DMS 273 (cell line): ENCODE results near the gene YPEL2.

ENCODE experiments used
- DNase-seq: peaks from one replicate; lab custom pipeline; 2025; ENCODE audit not compliant: unreplicated experiment; lab: John Stamatoyannopoulos, UW

Gene YPEL2

GRCh38 chr17:59330053-59330942, 1.2 kb upstream of the YPEL2 start:
- DNase-seq: peak; percentile 67

DNA sequence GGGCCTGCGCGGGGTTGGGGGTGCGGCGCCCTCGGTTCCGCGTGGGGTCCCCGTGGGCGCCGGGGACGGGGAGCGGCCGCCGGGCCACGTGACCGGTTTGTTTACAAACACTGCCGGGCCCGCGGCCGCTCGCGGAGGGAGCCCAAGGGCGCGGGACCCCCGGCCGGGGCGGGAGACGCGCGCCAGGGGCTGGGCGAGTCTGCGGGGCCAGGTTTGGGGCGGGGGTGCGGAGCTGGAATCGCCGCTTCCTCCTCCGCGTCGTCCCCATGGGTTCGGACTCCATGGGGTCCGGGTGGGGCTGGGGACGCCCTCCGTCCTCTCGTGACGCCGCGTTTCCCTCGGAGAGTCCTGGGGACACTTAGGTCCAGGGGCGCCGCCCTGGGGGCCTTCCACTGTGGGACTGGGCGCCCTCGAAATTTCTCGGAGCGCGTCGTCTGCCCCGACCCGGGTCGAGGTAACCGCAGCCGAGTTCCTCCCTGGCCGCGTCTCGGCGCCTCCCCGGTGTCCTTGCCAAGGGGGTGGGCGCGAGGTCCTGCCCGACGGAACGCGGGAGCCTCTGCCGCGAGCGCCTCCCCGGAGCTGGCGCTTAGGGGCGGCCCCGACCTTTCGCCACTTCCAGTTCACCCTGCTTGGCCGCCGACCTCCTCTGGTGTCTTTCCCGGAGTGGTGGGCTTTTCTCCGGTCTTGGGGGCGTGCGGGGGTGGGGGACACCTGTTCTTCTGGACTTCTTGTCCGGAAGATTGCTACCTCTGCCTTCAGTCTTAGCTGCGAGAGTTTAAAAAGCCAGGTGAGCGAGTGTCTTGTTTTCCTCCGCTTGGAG, 684 bp downstream of the YPEL2 start:
- DNase-seq: peak; percentile 62

GRCh38 chr17:59332749-59333377, 1.4 kb downstream of the YPEL2 start:
- peak; percentile 62 for DNase-seq

DNA sequence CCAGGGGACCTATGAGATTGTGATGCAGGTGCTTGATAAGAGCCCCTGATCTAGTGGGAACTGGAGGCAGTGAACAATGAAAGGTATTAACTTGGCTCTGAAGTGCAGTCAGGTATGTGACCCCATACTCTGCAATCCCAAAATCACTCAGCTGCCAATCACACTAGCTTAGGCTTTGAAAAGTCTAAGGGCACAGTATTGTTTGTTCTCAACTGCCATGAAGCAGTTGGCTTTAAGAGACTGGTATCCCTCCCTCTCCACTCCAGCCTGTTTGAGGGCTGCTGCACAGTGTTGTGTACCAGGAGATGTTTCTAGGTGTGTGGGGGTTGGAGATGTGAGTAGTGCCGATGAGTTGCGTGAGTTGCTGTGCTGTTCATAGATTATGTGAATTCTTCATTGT, 2.4 kb downstream of the YPEL2 start:
- no peak for DNase-seq

GRCh38 chr17:59335685-59336084, 4.2 kb downstream of the YPEL2 start:
- DNase-seq: no peak

- DNase-seq: no peak
These were observed 6.4 kb downstream of the YPEL2 start for GRCh38 chr17:59337741-59338299.

DNA sequence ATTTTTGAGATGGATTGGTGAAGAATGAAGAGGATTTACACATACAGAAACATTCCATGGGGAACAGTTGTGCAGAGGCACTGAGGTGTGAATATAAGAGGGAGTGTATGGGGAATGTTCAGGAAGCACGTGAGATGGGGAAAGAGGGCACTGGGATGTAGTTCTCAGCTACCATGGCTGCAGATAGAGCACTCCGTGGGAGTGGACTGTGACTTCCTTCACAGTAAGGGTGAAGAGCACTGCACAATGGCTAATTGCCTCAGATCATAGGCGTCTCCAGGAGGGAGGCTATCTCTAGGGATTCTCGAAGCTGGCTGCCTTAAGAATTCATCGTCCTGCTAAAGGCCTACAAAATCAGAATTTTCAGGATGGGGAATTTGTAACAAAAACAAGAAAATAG, 7.0 kb downstream of the YPEL2 start:
- no peak for DNase-seq

- no peak for DNase-seq
These were observed 10.5 kb downstream of the YPEL2 start for GRCh38 chr17:59341922-59342321.

GRCh38 chr17:59342681-59343131, 11.3 kb downstream of the YPEL2 start:
- DNase-seq: no peak

- DNase-seq: no peak
These were observed 14.0 kb downstream of the YPEL2 start for GRCh38 chr17:59345476-59345875.

DNA sequence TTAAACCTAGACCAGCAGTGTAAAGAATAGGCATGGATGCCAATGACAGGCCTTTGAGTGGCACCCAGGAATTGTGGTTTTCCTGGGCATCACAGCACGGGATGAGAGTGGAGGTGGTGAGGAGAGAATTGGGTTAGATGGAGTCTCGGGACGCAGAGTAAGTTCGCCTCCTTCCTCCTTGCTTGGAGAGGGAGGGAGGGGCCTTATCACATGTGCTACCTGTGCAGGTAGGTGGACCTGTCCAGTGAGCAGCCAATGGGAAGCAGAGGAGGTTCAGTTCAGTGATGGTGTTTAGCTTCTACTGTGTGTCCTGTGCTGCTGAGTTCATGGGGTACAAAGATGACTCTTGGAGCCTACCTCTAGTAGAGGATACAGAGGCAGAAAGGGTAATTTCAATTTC, 14.9 kb downstream of the YPEL2 start:
- DNase-seq: no peak

DNA sequence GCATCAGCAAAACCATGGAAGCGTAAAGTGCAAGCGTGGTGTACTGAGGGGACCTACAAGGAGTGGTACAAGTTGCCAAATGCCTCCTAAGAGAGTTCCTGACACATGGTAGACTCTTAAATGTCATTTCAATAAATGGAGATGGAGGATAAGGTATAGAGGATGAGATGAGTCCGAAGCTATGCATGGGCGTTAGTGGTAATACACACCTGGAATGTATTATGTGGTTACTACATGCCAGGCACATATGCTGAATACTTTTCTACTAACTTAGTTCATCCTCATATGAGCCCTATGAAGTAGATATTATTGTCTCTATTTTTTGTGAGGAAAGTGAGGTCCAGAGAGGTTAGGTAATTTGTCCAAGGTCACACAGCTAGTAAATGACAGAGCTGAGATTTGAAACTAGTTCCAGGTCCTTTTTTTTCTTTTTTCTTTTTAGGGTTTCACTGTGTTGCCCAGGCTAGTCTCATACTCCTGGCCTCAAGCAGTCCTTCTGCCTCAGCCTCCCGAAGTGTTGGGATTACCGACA, 15.5 kb downstream of the YPEL2 start:
- DNase-seq: no peak

DNA sequence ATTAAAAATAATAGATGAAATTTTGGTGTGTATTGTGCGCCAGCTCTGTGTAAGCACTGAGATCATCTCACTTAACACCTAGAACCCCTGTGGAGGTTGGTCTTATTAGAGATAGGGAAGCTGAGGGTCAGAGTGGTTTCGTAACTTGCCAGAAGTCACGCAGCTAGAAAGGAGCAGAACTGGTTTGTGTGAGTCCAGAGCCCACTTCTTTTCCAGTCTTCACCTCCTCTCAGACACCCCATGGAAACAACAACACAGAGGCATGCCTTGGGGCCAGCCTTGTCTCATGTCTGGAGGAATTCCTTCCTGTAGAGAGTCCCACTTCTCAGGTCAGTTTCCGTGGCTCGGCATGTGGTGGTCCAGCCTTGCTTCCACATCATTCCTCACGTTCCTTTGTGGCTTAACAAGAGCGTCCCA, 16.5 kb downstream of the YPEL2 start:
- DNase-seq: no peak

GRCh38 chr17:59349178-59349577, 17.7 kb downstream of the YPEL2 start:
- no peak for DNase-seq

DNA sequence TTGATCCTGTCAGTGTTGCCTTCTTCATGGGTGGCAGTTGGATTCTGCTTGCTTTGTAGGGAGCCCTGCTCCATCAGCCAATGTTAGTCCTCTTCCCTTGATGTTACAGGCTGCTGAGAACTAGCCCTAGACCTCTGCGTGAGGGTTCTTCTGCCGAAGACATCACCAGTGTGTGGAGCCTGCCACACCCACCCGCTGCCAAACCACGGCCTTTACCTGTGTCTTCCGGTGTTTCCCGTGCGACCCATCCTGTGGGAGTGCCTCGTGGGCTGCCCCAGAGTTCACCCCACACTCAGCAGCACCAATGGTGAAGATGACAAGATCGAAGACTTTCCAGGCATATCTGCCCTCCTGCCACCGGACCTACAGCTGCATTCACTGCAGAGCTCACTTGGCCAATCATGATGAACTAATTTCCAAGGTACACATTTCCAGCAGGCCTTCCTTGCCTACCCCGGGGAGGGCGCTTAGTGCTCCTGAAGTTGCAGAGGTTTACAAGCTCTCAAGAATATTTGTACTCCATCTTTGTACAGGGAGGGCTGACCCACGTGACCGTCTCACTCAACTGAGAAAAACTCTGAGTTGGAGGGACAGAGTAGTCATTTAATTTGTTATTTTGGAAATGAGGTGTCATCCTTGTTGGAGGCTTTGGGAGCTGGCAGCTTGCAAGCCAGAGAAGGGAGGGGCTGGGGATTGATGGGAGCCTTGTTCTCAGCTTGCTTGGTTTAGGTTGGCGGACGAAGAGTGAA, 21.8 kb downstream of the YPEL2 start:
- DNase-seq: no peak

- no peak for DNase-seq
These were observed 22.7 kb downstream of the YPEL2 start for GRCh38 chr17:59353936-59354755.

- DNase-seq: no peak
These were observed 23.7 kb downstream of the YPEL2 start for GRCh38 chr17:59355030-59355701.

- DNase-seq: no peak
These were observed 24.4 kb downstream of the YPEL2 start for GRCh38 chr17:59355702-59356325.
